Measurements from ENCODE around the gene KLHL29. TPM values are rescaled to one million over a fixed set of nuclear protein-coding genes. Genes with fewer than 3 reads are reported as not detected.

Gene KLHL29
- total and polyA plus RNA-seq, 2 experiments from 2014 or later: 1.5 to 6.5 TPM

DNA sequence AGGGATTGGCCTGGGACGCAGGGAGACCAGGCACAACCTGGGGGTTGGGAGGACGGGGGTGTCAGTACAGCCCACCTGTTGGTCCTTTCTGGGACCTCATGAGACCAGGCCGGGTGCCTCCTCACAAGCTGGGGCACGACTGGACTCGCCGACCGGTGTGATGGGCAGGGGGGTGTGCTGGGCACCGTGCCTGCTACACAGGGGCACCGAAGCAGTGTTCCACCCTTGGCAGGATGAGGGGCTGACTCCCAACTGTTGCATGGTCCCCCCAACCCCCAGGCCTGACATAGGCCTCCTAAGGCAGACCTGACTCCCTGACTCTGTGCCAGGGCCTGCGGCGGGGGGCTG lies 285.2 kb downstream of the KLHL29 start (continued):
- no peak for TF ChIP-seq CTCF (conservative IDR thresholded peaks at IDR 0.05; ENCODE audit: low read depth in 2 of 2)
- TF ChIP-seq, protein P1, sequence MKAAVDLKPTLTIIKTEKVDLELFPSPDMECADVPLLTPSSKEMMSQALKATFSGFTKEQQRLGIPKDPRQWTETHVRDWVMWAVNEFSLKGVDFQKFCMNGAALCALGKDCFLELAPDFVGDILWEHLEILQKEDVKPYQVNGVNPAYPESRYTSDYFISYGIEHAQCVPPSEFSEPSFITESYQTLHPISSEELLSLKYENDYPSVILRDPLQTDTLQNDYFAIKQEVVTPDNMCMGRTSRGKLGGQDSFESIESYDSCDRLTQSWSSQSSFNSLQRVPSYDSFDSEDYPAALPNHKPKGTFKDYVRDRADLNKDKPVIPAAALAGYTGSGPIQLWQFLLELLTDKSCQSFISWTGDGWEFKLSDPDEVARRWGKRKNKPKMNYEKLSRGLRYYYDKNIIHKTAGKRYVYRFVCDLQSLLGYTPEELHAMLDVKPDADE (IDR thresholded peaks at IDR 0.05): no peak
- TF ChIP-seq NANOG (IDR thresholded peaks at IDR 0.05; ENCODE audit: borderline replicate concordance): no peak
- TF ChIP-seq, protein P2, sequence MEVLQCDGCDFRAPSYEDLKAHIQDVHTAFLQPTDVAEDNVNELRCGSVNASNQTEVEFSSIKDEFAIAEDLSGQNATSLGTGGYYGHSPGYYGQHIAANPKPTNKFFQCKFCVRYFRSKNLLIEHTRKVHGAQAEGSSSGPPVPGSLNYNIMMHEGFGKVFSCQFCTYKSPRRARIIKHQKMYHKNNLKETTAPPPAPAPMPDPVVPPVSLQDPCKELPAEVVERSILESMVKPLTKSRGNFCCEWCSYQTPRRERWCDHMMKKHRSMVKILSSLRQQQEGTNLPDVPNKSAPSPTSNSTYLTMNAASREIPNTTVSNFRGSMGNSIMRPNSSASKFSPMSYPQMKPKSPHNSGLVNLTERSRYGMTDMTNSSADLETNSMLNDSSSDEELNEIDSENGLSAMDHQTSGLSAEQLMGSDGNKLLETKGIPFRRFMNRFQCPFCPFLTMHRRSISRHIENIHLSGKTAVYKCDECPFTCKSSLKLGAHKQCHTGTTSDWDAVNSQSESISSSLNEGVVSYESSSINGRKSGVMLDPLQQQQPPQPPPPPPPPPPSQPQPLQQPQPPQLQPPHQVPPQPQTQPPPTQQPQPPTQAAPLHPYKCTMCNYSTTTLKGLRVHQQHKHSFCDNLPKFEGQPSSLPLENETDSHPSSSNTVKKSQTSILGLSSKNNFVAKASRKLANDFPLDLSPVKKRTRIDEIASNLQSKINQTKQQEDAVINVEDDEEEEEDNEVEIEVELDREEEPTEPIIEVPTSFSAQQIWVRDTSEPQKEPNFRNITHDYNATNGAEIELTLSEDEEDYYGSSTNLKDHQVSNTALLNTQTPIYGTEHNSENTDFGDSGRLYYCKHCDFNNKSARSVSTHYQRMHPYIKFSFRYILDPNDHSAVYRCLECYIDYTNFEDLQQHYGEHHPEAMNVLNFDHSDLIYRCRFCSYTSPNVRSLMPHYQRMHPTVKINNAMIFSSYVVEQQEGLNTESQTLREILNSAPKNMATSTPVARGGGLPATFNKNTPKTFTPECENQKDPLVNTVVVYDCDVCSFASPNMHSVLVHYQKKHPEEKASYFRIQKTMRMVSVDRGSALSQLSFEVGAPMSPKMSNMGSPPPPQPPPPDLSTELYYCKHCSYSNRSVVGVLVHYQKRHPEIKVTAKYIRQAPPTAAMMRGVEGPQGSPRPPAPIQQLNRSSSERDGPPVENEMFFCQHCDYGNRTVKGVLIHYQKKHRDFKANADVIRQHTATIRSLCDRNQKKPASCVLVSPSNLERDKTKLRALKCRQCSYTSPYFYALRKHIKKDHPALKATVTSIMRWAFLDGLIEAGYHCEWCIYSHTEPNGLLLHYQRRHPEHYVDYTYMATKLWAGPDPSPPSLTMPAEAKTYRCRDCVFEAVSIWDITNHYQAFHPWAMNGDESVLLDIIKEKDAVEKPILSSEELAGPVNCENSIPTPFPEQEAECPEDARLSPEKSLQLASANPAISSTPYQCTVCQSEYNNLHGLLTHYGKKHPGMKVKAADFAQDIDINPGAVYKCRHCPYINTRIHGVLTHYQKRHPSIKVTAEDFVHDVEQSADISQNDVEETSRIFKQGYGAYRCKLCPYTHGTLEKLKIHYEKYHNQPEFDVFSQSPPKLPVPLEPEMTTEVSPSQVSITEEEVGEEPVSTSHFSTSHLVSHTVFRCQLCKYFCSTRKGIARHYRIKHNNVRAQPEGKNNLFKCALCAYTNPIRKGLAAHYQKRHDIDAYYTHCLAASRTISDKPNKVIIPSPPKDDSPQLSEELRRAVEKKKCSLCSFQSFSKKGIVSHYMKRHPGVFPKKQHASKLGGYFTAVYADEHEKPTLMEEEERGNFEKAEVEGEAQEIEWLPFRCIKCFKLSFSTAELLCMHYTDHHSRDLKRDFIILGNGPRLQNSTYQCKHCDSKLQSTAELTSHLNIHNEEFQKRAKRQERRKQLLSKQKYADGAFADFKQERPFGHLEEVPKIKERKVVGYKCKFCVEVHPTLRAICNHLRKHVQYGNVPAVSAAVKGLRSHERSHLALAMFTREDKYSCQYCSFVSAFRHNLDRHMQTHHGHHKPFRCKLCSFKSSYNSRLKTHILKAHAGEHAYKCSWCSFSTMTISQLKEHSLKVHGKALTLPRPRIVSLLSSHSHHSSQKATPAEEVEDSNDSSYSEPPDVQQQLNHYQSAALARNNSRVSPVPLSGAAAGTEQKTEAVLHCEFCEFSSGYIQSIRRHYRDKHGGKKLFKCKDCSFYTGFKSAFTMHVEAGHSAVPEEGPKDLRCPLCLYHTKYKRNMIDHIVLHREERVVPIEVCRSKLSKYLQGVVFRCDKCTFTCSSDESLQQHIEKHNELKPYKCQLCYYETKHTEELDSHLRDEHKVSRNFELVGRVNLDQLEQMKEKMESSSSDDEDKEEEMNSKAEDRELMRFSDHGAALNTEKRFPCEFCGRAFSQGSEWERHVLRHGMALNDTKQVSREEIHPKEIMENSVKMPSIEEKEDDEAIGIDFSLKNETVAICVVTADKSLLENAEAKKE (CRISPR knock-in tag; IDR thresholded peaks at IDR 0.05): no peak

- no peak overlapping the region for H3K4me3 Mint-ChIP-seq
- H3K4me3 ChIP-seq: no peak overlapping the region
- no peaks in the 10 kb centered on the region for H3K79me2 ChIP-seq (replicated peaks; ENCODE audit: insufficient read depth)
- no peaks in the 10 kb centered on the region for H3K4me1 ChIP-seq (ENCODE audit: insufficient read depth)
- H3K27ac Mint-ChIP-seq: no peak overlapping the region
- H3F3A ChIP-seq (replicated peaks; ENCODE audit: low read depth): no peaks in the 10 kb centered on the region
- H3K27me3 Mint-ChIP-seq (ENCODE audit: insufficient read depth, low read depth, poor library complexity): peaks cover 6% of the 10 kb centered on the region
- no peaks in the 10 kb centered on the region for H3K36me3 Mint-ChIP-seq (ENCODE audit: low read depth)
- no peaks in the 10 kb centered on the region for H3K36me3 ChIP-seq (ENCODE audit: insufficient read depth)
- no peak for DNase-seq (ENCODE audit: low spot score)
- H3K4me2 ChIP-seq: no peak overlapping the region
- peaks cover 20% of the 10 kb centered on the region for H3K4me1 Mint-ChIP-seq
- H3K27ac ChIP-seq (ENCODE audit: low read depth): no peak overlapping the region
- no peaks in the 10 kb centered on the region for H3K9me3 Mint-ChIP-seq
- H2AFZ ChIP-seq: no peak overlapping the region
- no peak for ATAC-seq
- H3K9me2 ChIP-seq (ENCODE audit: insufficient read depth): no peaks in the 10 kb centered on the region
- no peaks in the 10 kb centered on the region for H3K27me3 ChIP-seq (ENCODE audit: insufficient read depth)
- no peaks in the 10 kb centered on the region for H4K20me1 ChIP-seq (replicated peaks; ENCODE audit: insufficient read depth)
- TF ChIP-seq, protein P3, sequence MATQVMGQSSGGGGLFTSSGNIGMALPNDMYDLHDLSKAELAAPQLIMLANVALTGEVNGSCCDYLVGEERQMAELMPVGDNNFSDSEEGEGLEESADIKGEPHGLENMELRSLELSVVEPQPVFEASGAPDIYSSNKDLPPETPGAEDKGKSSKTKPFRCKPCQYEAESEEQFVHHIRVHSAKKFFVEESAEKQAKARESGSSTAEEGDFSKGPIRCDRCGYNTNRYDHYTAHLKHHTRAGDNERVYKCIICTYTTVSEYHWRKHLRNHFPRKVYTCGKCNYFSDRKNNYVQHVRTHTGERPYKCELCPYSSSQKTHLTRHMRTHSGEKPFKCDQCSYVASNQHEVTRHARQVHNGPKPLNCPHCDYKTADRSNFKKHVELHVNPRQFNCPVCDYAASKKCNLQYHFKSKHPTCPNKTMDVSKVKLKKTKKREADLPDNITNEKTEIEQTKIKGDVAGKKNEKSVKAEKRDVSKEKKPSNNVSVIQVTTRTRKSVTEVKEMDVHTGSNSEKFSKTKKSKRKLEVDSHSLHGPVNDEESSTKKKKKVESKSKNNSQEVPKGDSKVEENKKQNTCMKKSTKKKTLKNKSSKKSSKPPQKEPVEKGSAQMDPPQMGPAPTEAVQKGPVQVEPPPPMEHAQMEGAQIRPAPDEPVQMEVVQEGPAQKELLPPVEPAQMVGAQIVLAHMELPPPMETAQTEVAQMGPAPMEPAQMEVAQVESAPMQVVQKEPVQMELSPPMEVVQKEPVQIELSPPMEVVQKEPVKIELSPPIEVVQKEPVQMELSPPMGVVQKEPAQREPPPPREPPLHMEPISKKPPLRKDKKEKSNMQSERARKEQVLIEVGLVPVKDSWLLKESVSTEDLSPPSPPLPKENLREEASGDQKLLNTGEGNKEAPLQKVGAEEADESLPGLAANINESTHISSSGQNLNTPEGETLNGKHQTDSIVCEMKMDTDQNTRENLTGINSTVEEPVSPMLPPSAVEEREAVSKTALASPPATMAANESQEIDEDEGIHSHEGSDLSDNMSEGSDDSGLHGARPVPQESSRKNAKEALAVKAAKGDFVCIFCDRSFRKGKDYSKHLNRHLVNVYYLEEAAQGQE (IDR thresholded peaks at IDR 0.05; ENCODE audit: unreplicated experiment): no peak
- TF ChIP-seq EZH2phosphoT487 (IDR thresholded peaks at IDR 0.05; ENCODE audit: unreplicated experiment): no peak
- no peak for TF ChIP-seq NANOG (IDR thresholded peaks at IDR 0.05; ENCODE audit: borderline replicate concordance)
- TF ChIP-seq JUNB (IDR thresholded peaks at IDR 0.05; ENCODE audit: unreplicated experiment): no peak
Observed at GRCh38 chr2:23673082-23673481, 288.1 kb downstream of the KLHL29 start.
